NB4 (cell line): Measurements from ENCODE around the gene TTYH1.

Experiments used
- DNase-seq: peaks from one replicate; pipeline ENCODE4 v3.0.0; 2010; ENCODE audit warnings: low read depth
- H3K4me3 ChIP-seq: one replicate; pipeline ENCODE4 v1.5.1; 2011; ENCODE audit warnings: mild to moderate bottlenecking, low read depth, low read length, moderate library complexity
- CTCF ChIP-seq: IDR thresholded peaks from one replicate; pipeline ENCODE4 v1.5.1; 2012; ENCODE audit warnings: low read depth, low read length
- MYC ChIP-seq: IDR thresholded peaks from 2 replicates; pipeline ENCODE4 v1.6.1; 2011; ENCODE audit warnings: low read depth, low read length
- POLR2A ChIP-seq: IDR thresholded peaks from 2 replicates; pipeline ENCODE4 v1.6.1; 2011; ENCODE audit warnings: mild to moderate bottlenecking; ENCODE audit not compliant: insufficient read length; ENCODE audit errors: extremely low read depth
- TF ChIP-seq, protein P1 (sequence below): IDR thresholded peaks from 2 replicates; pipeline ENCODE4 v1.6.1; 2011; ENCODE audit warnings: low read depth, low read length

TTYH1 gene

DNA sequence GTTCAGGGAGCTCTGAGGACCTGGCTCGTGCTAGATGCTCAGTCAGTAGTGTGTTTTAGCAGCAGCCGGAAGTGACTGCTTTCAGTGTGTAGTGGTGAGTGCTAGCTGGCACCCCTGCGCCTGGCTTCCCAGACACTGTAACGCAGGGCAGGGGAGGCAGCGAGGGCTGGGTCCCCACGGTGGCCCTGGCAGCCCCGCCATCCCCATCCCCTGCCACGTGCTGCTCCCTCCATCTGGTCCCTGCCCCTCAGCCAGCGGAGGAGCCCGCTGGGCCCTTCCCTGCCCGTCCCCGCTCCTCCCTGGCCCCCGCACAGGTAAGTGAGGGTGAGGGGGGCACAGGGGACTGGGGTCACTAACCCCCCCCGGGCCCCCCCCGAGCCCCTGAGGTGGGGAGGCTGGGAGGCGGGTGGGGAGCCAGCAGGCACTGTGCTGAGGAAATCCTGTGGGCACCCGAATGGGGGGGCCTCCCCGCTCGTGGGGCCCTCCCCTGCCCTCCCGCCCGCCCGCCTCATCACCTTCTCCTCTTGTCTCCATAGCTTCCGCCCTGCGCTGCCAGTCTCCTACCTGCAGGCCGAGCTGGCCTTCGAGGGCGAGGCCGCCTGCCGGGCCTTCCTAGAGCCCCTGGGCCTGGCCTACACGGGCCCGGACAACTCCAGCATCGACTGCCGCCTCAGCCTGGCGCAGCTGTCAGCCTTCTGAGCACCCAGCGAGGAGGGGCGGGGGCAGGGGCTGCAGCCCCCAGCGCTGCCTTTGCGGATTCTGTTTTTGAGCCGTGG lies 45.2 kb downstream of the TTYH1 start:
- TF ChIP-seq POLR2A = no peak
- no peak for TF ChIP-seq CTCF
- no peak overlapping the region for H3K4me3 ChIP-seq
- DNase-seq = no peak

DNA sequence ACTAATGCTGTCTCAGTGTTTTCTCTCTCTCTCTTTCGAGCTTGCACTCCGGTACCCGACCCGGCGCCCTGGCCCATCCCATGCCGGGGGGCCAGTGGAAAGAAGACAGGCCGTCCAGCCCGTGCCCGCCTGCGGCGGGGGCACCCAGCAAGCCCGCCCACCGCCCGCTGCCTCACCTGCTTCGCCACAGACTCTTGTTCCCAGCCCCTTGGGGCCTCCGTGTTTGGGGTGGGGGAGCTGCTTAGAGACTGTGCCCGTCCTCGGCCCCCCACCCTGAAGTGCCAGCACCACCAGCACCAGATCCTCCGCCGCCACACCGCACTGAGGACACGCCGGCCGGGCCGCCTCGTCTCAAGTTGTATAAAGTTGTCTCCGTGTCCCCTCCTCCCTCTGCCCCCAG lies 45.9 kb downstream of the TTYH1 start:
- no peak for TF ChIP-seq CTCF
- no peak for TF ChIP-seq MYC
- TF ChIP-seq, protein P1, sequence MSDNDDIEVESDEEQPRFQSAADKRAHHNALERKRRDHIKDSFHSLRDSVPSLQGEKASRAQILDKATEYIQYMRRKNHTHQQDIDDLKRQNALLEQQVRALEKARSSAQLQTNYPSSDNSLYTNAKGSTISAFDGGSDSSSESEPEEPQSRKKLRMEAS = no peak
- no peak for TF ChIP-seq POLR2A
- DNase-seq = no peak
- no peak overlapping the region for H3K4me3 ChIP-seq

DNA sequence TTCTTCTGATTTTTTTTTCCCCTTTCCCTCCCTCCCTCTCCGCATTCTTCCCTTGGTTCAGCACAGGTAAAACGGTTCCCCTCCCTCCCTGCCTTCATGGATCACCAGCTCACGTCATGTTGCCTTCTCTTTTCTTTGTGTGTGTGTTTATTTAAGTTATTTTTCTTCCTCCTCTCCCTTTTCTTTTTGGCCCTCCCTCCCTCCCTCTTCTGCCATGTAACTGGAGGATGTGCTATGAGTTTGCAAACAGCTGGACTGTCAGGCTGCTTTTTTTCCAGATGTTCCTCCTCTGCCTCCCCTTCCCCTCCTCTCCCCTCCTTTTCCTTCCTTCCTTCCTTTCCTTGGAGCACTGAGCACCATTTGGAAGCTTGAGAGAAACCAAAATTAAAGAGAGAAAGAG lies 46.3 kb downstream of the TTYH1 start:
- TF ChIP-seq POLR2A (no peak), MYC (no peak), CTCF (no peak)
- TF ChIP-seq, protein P1 = no peak
- no peak for DNase-seq
- H3K4me3 ChIP-seq = peak overlapping the region; percentile 55

DNA sequence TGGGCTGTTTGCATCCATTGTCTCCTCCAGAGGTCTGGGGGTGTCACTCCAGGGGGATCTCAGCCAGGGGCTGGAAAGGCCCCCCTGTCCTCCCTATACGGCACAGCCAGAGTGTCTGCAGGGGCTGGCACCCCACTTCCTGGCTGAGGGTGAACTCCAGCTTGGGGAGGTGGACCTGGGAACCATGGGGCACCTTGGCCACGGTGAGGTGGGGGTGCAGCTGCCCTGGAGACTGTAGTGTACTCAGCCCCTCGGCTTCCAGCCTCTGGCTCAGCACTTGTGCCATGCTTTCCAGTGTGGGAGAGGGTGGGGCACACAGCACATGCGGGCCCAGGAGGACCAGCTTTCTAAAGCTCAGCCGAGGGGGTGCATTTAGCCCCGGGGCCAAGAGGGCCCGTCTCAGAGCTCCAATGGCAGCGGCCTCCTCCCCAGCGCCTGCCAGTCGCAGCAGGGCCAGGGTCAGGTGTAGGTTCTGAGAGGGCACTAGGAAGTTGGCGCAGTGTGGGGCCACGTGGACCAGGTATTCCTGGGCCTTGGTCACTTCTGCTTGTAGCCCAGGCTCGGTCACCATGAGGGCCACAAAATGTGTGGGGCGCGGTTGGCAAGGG lies 46.9 kb downstream of the TTYH1 start:
- peak overlapping the region; percentile 55 for H3K4me3 ChIP-seq
- DNase-seq = no peak
- TF ChIP-seq CTCF = no peak
- no peak for TF ChIP-seq POLR2A
- TF ChIP-seq, protein P1 = peak; percentile 76
- no peak for TF ChIP-seq MYC

- peak; percentile 80 for DNase-seq
- TF ChIP-seq MYC (peak; percentile 45), POLR2A (no peak), CTCF (peak; percentile 53)
- TF ChIP-seq, protein P1 = peak; percentile 23
- H3K4me3 ChIP-seq = peak overlapping the region; percentile 55
These were observed 47.6 kb downstream of the TTYH1 start for GRCh38 chr19:54462655-54463530.
